ENCODE results near the gene TAC3. TPM values are rescaled to one million over a fixed set of nuclear protein-coding genes. Genes with fewer than 3 reads are reported as not detected.

TAC3 gene
- total RNA-seq, 4 donors from 2014 or later: not detected

DNA sequence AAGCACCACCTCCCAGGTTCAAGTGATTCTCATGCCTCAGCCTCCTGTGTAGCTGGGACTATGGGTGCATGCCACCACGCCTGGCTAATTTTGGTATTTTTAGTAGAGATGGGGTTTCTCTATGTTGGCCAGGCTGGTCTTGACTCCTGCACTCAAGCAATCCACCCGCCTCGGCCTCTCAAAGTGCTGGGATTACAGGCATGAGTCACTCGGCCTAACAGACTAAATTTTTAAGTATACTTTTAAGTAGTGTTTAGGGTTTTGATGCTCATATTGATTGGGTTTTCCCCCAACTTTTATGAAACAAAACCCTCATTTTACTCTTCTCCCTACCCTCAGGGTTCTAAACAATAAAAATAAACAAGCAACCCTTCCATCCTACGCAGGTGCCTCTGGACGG lies 28.1 kb upstream of the TAC3 start:
- intact Hi-C loops (cut with DNase I): no loop called here
- WGBS: 92% methylated on average over 6 of the region's 6 CpGs
- Histone ChIP-seq H3K27me3 (no peaks in the 10 kb centered on the region), H3K27ac (replicated peaks in 1 of 4) (no peak overlapping the region), H3K36me3 (no peaks in the 10 kb centered on the region), H3K4me1 (no peaks in the 10 kb centered on the region), H3K9me3 (no peaks in the 10 kb centered on the region), H3K4me3 (no peak overlapping the region)
- DNase-seq (ENCODE audit: extremely low spot score): no peak
- TF ChIP-seq POLR2AphosphoS5 (IDR thresholded peaks at IDR 0.05) (no peak), EP300 (IDR thresholded peaks at IDR 0.05) (no peak), POLR2A (IDR thresholded peaks at IDR 0.05; ENCODE audit: low read depth) (no peak)
- TF ChIP-seq, protein P1, sequence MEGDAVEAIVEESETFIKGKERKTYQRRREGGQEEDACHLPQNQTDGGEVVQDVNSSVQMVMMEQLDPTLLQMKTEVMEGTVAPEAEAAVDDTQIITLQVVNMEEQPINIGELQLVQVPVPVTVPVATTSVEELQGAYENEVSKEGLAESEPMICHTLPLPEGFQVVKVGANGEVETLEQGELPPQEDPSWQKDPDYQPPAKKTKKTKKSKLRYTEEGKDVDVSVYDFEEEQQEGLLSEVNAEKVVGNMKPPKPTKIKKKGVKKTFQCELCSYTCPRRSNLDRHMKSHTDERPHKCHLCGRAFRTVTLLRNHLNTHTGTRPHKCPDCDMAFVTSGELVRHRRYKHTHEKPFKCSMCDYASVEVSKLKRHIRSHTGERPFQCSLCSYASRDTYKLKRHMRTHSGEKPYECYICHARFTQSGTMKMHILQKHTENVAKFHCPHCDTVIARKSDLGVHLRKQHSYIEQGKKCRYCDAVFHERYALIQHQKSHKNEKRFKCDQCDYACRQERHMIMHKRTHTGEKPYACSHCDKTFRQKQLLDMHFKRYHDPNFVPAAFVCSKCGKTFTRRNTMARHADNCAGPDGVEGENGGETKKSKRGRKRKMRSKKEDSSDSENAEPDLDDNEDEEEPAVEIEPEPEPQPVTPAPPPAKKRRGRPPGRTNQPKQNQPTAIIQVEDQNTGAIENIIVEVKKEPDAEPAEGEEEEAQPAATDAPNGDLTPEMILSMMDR (IDR thresholded peaks at IDR 0.05): no peak

DNA sequence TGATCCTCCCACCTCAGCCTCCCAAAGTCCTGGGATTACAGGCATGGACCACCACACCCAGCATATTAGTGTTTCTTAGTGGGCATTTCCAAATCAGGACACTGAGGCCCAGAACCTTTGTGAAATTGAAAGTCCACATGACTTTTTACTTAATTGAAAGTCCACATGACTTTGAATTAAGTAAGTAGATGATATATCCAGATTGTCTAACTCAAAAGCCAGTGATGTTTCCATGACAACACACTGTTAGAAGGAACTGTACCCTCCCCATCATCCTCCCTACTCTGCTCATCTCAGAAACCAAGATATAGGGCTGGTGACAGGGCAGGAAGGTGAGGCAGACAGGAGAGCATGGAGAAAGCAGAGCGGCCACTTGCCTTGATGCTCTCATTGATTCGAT lies 26.4 kb upstream of the TAC3 start:
- intact Hi-C loops (cut with DNase I): no loop called here
- TF ChIP-seq EP300 (IDR thresholded peaks at IDR 0.05) (no peak), POLR2A (IDR thresholded peaks at IDR 0.05; ENCODE audit: low read depth) (no peak), POLR2AphosphoS5 (IDR thresholded peaks at IDR 0.05) (no peak)
- TF ChIP-seq, protein P1 (IDR thresholded peaks at IDR 0.05): no peak
- 91% methylated on average over 2 of the region's 2 CpGs for WGBS
- Histone ChIP-seq H3K27me3 (no peaks in the 10 kb centered on the region), H3K4me3 (no peak overlapping the region), H3K4me1 (no peaks in the 10 kb centered on the region), H3K27ac (replicated peaks in 1 of 4) (no peak overlapping the region), H3K36me3 (no peaks in the 10 kb centered on the region), H3K9me3 (no peaks in the 10 kb centered on the region)
- no peak for DNase-seq (ENCODE audit: extremely low spot score)

DNA sequence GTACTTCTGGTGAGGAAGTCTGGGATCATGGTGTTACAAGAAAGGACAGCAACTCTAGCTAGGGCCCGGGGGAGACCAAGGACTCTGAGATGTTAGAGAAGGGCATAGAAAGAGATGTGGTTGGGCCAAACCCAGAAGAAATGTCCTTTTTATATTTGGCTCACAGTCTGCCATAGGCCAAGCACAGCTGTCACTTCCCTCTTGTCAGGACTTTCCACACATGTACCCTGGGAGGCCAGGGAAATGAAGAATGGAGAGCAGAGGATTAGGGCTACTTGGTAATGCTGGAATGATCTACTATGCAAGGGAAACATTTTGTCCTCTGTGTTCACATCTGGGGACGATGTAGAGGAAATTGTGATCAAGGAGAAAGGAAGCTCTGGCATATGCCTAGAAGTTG lies 24.4 kb upstream of the TAC3 start:
- H3K36me3 ChIP-seq: no peaks in the 10 kb centered on the region
- intact Hi-C loops (cut with DNase I): no loop called here
- no peak overlapping the region for H3K4me3 ChIP-seq
- no peaks in the 10 kb centered on the region for H3K27me3 ChIP-seq
- no peak for TF ChIP-seq POLR2AphosphoS5 (IDR thresholded peaks at IDR 0.05)
- no peak for TF ChIP-seq EP300 (IDR thresholded peaks at IDR 0.05)
- no peak for TF ChIP-seq POLR2A (IDR thresholded peaks at IDR 0.05; ENCODE audit: low read depth)
- TF ChIP-seq, protein P1 (IDR thresholded peaks at IDR 0.05): no peak
- H3K4me1 ChIP-seq: no peaks in the 10 kb centered on the region
- 81% methylated on average over 2 of the region's 2 CpGs for WGBS
- H3K9me3 ChIP-seq: no peaks in the 10 kb centered on the region
- DNase-seq (ENCODE audit: extremely low spot score): no peak
- H3K27ac ChIP-seq (replicated peaks in 1 of 4): no peak overlapping the region

DNA sequence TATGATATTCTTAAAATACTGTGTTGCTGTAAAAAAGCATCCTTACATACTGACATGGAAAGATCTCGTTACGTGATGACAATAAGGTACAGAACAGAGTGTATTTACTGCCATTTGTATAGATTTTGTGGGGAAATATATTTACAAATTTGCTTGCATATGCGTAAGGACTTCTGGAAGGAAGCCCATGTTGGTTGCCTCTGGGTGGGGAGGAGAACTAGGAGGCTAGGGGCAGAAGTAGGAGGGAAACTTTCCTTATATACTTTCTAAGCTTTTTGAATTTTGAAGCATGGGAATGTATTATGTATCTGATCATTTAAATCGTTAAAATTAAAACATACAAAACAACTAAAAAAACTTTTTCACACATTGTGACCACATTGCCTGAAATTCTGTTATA lies 23.9 kb upstream of the TAC3 start:
- H3K9me3 ChIP-seq: no peaks in the 10 kb centered on the region
- TF ChIP-seq POLR2A (IDR thresholded peaks at IDR 0.05; ENCODE audit: low read depth) (no peak), POLR2AphosphoS5 (IDR thresholded peaks at IDR 0.05) (no peak), EP300 (IDR thresholded peaks at IDR 0.05) (no peak)
- TF ChIP-seq, protein P1 (IDR thresholded peaks at IDR 0.05): no peak
- H3K36me3 ChIP-seq: no peaks in the 10 kb centered on the region
- no peak overlapping the region for H3K27ac ChIP-seq (replicated peaks in 1 of 4)
- H3K27me3 ChIP-seq: no peaks in the 10 kb centered on the region
- intact Hi-C loops (cut with DNase I): no loop called here
- 92% methylated on average over 4 of the region's 4 CpGs for WGBS
- H3K4me3 ChIP-seq: no peak overlapping the region
- no peaks in the 10 kb centered on the region for H3K4me1 ChIP-seq
- no peak for DNase-seq (ENCODE audit: extremely low spot score)

DNA sequence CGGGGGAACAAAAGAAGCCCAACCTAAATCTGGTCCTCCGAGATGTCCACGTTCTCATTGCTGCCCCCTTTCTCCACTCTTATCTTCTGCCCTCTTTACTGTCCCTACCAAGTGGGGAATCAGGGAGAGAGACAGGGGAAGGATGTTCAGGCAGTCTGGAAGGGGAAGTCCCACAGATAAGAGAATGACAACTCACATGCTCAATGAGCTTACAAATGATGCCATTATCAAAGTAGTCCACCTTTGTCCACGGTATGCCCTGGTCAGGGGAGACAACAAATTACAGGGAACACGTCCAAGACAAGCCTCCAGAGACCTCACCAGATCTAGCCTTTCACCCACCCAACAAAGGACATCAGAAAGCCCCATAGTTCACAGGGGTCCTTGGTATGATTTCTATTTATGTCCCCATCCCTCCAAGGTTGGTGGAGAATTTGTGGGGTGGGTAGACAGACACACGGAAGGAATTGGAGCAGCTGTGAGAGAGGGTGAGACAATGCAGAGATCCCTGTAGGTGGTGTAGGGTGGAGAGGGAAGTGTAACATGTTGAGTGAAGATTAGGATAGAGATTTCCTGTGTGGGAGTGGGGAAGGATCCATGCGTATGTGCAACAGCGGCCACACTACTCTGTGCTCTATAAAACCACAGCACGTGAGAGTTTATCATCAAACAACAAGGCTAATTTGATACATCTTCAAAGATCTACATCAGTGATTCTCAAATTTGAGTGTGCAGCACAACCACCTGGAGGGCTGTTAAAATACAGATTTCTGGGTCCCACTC lies 22.9 kb upstream of the TAC3 start:
- WGBS: 83% methylated on average over 9 of the region's 9 CpGs
- Histone ChIP-seq H3K27ac (replicated peaks in 1 of 4) (no peak overlapping the region), H3K9me3 (no peaks in the 10 kb centered on the region), H3K27me3 (no peaks in the 10 kb centered on the region), H3K4me1 (no peaks in the 10 kb centered on the region), H3K36me3 (no peaks in the 10 kb centered on the region), H3K4me3 (no peak overlapping the region)
- no peak for DNase-seq (ENCODE audit: extremely low spot score)
- intact Hi-C loops (cut with DNase I): no loop called here
- TF ChIP-seq POLR2AphosphoS5 (IDR thresholded peaks at IDR 0.05): no peak
- no peak for TF ChIP-seq POLR2A (IDR thresholded peaks at IDR 0.05; ENCODE audit: low read depth)
- TF ChIP-seq, protein P1 (IDR thresholded peaks at IDR 0.05): no peak
- TF ChIP-seq EP300 (IDR thresholded peaks at IDR 0.05): no peak
